ENCODE results near the gene MALT1. TPM values are rescaled to one million over a fixed set of nuclear protein-coding genes. Genes with fewer than 3 reads are reported as not detected.

MALT1 gene
- total and polyA plus RNA-seq, 2 donors (not counting 1 experiment from before 2014, with no cell fraction given) = 18.0 to 25.5 TPM

DNA sequence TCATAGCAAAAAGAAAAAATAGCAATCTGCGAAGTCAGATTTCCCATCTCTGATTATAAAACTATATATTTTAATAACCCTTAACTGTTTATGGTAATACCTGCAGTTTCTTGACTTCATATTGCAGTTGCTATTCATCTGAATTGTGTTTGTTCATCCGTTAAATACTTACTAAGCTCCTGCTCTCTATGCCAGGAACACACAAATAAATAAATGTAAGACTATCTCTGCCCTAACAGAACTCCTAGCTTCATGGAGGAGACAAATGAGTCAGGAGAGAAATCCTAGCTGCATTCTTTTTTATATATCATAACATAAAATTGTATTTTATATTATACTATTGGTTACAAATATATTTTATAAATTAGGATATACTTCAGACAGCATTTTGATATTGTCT is 61.2 kb downstream of the MALT1 start:
- Histone ChIP-seq H3K27ac (ENCODE audit: insufficient read depth, low read length) (no peak overlapping the region), H4K20me1 (ENCODE audit: control insufficient read depth, extremely low read depth, insufficient read depth, low read length) (no peaks in the 10 kb centered on the region), H2AFZ (ENCODE audit: low read length) (no peak overlapping the region), H3K9me3 (ENCODE audit: control insufficient read depth, insufficient read depth, low read depth, low read length) (no peaks in the 10 kb centered on the region), H3K79me2 (ENCODE audit: control insufficient read depth, insufficient read depth, low read length) (no peaks in the 10 kb centered on the region), H3K4me2 (ENCODE audit: extremely low read depth, insufficient read depth, low read length) (no peak overlapping the region), H3K36me3 (ENCODE audit: control insufficient read depth, insufficient read depth, low read length) (peaks cover 3% of the 10 kb centered on the region), H3K4me3 (replicated peaks in 1 of 4; ENCODE audit: control extremely low read depth in 1 of 4, insufficient read depth in 1 of 4, low read depth in 3 of 4, low read length in 4 of 4) (no peak overlapping the region), H3K9ac (ENCODE audit: insufficient read depth, low read length) (no peak overlapping the region), H3K27me3 (ENCODE audit: control insufficient read depth, insufficient read depth, low read length) (no peaks in the 10 kb centered on the region), H3K4me1 (ENCODE audit: control insufficient read depth, extremely low read depth, insufficient read depth, low read length) (no peaks in the 10 kb centered on the region)
- no peak for DNase-seq (ENCODE audit: low read depth in 2 of 2)
- TF ChIP-seq, protein P1, sequence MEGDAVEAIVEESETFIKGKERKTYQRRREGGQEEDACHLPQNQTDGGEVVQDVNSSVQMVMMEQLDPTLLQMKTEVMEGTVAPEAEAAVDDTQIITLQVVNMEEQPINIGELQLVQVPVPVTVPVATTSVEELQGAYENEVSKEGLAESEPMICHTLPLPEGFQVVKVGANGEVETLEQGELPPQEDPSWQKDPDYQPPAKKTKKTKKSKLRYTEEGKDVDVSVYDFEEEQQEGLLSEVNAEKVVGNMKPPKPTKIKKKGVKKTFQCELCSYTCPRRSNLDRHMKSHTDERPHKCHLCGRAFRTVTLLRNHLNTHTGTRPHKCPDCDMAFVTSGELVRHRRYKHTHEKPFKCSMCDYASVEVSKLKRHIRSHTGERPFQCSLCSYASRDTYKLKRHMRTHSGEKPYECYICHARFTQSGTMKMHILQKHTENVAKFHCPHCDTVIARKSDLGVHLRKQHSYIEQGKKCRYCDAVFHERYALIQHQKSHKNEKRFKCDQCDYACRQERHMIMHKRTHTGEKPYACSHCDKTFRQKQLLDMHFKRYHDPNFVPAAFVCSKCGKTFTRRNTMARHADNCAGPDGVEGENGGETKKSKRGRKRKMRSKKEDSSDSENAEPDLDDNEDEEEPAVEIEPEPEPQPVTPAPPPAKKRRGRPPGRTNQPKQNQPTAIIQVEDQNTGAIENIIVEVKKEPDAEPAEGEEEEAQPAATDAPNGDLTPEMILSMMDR (conservative IDR thresholded peaks at IDR 0.05 in 1 of 2, IDR thresholded peaks at IDR 0.05 in 1 of 2; ENCODE audit: low read depth in 1 of 2, low read length in 2 of 2) = no peak
- no peak for TF ChIP-seq EZH2 (IDR thresholded peaks at IDR 0.05; ENCODE audit: low read length, missing control alignments)

DNA sequence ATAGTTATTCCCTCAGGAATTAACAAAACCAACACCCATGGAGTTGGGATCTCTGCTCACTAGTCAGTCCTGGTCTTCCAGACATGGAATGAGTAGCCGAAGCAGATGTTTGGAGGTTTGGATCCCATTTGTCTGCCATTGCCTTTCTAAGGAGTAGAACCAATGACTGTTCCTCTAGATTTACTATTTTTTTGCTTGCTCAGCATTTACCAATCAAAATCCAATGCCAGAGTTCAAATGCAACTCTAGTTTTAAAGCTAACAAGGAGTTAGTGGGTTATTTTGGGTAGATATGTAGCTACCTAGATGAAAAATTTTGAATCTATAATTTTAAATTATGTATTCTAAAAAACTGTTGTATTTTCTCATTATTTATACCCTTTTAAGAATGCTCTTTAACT is 62.6 kb downstream of the MALT1 start:
- Histone ChIP-seq H3K4me2 (ENCODE audit: extremely low read depth, insufficient read depth, low read length) (no peak overlapping the region), H3K4me1 (ENCODE audit: control insufficient read depth, extremely low read depth, insufficient read depth, low read length) (no peaks in the 10 kb centered on the region), H2AFZ (ENCODE audit: low read length) (no peak overlapping the region), H3K27ac (ENCODE audit: insufficient read depth, low read length) (no peak overlapping the region), H3K9me3 (ENCODE audit: control insufficient read depth, insufficient read depth, low read depth, low read length) (no peaks in the 10 kb centered on the region), H4K20me1 (ENCODE audit: control insufficient read depth, extremely low read depth, insufficient read depth, low read length) (no peaks in the 10 kb centered on the region), H3K27me3 (ENCODE audit: control insufficient read depth, insufficient read depth, low read length) (no peaks in the 10 kb centered on the region), H3K79me2 (ENCODE audit: control insufficient read depth, insufficient read depth, low read length) (no peaks in the 10 kb centered on the region), H3K9ac (ENCODE audit: insufficient read depth, low read length) (no peak overlapping the region), H3K4me3 (replicated peaks in 1 of 4; ENCODE audit: control extremely low read depth in 1 of 4, insufficient read depth in 1 of 4, low read depth in 3 of 4, low read length in 4 of 4) (no peak overlapping the region), H3K36me3 (ENCODE audit: control insufficient read depth, insufficient read depth, low read length) (peaks cover 3% of the 10 kb centered on the region)
- DNase-seq (ENCODE audit: low read depth in 2 of 2) = no peak
- no peak for TF ChIP-seq EZH2 (IDR thresholded peaks at IDR 0.05; ENCODE audit: low read length, missing control alignments)
- TF ChIP-seq, protein P1 (conservative IDR thresholded peaks at IDR 0.05 in 1 of 2, IDR thresholded peaks at IDR 0.05 in 1 of 2; ENCODE audit: low read depth in 1 of 2, low read length in 2 of 2) = no peak

DNA sequence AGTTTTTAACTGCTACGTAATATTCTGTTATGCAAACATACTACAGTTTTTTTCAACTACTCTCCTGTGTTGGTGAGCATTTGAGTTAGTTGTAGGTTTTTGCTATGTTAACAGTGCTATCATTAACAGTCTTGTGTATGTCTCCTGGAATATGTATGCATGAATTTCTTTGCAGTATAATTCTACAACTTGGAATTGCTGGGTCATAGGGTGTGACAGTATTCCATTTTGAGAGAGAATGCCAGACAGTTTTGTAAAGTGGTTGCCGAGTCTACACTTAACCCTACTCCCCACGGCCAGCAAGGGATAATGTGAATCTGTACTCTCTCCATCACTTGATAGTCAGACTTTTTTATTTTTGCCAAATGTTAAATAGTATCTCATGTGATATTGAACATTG is 67.1 kb downstream of the MALT1 start:
- Histone ChIP-seq H3K9me3 (ENCODE audit: control insufficient read depth, insufficient read depth, low read depth, low read length) (no peaks in the 10 kb centered on the region), H3K27me3 (ENCODE audit: control insufficient read depth, insufficient read depth, low read length) (no peaks in the 10 kb centered on the region), H4K20me1 (ENCODE audit: control insufficient read depth, extremely low read depth, insufficient read depth, low read length) (no peaks in the 10 kb centered on the region), H3K4me1 (ENCODE audit: control insufficient read depth, extremely low read depth, insufficient read depth, low read length) (no peaks in the 10 kb centered on the region), H3K4me2 (ENCODE audit: extremely low read depth, insufficient read depth, low read length) (no peak overlapping the region), H3K27ac (ENCODE audit: insufficient read depth, low read length) (no peak overlapping the region), H3K36me3 (ENCODE audit: control insufficient read depth, insufficient read depth, low read length) (peaks cover 3% of the 10 kb centered on the region), H3K4me3 (replicated peaks in 1 of 4; ENCODE audit: control extremely low read depth in 1 of 4, insufficient read depth in 1 of 4, low read depth in 3 of 4, low read length in 4 of 4) (no peak overlapping the region), H3K9ac (ENCODE audit: insufficient read depth, low read length) (no peak overlapping the region), H2AFZ (ENCODE audit: low read length) (no peak overlapping the region), H3K79me2 (ENCODE audit: control insufficient read depth, insufficient read depth, low read length) (no peaks in the 10 kb centered on the region)
- TF ChIP-seq EZH2 (IDR thresholded peaks at IDR 0.05; ENCODE audit: low read length, missing control alignments) = no peak
- TF ChIP-seq, protein P1 (conservative IDR thresholded peaks at IDR 0.05 in 1 of 2, IDR thresholded peaks at IDR 0.05 in 1 of 2; ENCODE audit: low read depth in 1 of 2, low read length in 2 of 2) = no peak
- DNase-seq (ENCODE audit: low read depth in 2 of 2) = no peak
